WTC11 (cell line): ENCODE measurements around the gene KDSR.

Source experiments
- ATF6 ChIP-seq: sonication (generic); formaldehyde crosslinking; IDR thresholded peaks from 2 replicates; pipeline ENCODE4 v1.8.1; 2023; ENCODE audit warnings: mild to moderate bottlenecking, missing genetic modification reagents
- CTCF ChIP-seq: fragments of 200-600 bp; IDR thresholded peaks from 2 replicates; pipeline ENCODE4 v1.8.0; 2022; ENCODE audit warnings: antibody characterized with exemption
- ELF4 ChIP-seq: sonication (generic); formaldehyde crosslinking; IDR thresholded peaks from 2 replicates; pipeline ENCODE4 v1.8.1; 2022; ENCODE audit warnings: low read depth, mild to moderate bottlenecking, moderate library complexity, missing genetic modification reagents
- ETV6 ChIP-seq: sonication (generic); formaldehyde crosslinking; IDR thresholded peaks from 2 replicates; pipeline ENCODE4 v1.8.1; 2022; ENCODE audit warnings: mild to moderate bottlenecking, missing genetic modification reagents
- OVOL2 ChIP-seq: fragments of 250-450 bp; sonication (Bioruptor Pico); IDR thresholded peaks from 2 replicates; pipeline ENCODE4 v1.9.0; 2021; ENCODE audit warnings: mild to moderate bottlenecking, borderline replicate concordance
- TEAD1 ChIP-seq: sonication (generic); formaldehyde crosslinking; IDR thresholded peaks from 2 replicates; pipeline ENCODE4 v1.8.0; 2022; ENCODE audit warnings: mild to moderate bottlenecking, missing genetic modification reagents
- TEAD4 ChIP-seq: sonication (generic); formaldehyde crosslinking; IDR thresholded peaks from 2 replicates; pipeline ENCODE4 v1.8.0; 2022; ENCODE audit warnings: mild to moderate bottlenecking, missing genetic modification reagents
- USF1 ChIP-seq: sonication (generic); formaldehyde crosslinking; IDR thresholded peaks from 2 replicates; pipeline ENCODE4 v1.8.0; 2022; ENCODE audit warnings: mild to moderate bottlenecking, missing genetic modification reagents
- USF2 ChIP-seq: sonication (generic); formaldehyde crosslinking; IDR thresholded peaks from 2 replicates; pipeline ENCODE4 v1.8.1; 2023; ENCODE audit warnings: mild to moderate bottlenecking, missing genetic modification reagents, moderate library complexity
- ZNF219 ChIP-seq: sonication (generic); formaldehyde crosslinking; IDR thresholded peaks from 2 replicates; pipeline ENCODE4 v1.8.0; 2023; ENCODE audit warnings: missing genetic modification reagents, mild to moderate bottlenecking, borderline replicate concordance
- ZNF416 ChIP-seq: fragments of 250-450 bp; sonication (Bioruptor Pico); IDR thresholded peaks from 2 replicates; pipeline ENCODE4 v1.9.0; 2021; ENCODE audit warnings: mild to moderate bottlenecking, inconsistent platforms
- TF ChIP-seq, protein P1 (sequence below): sonication (generic); formaldehyde crosslinking; IDR thresholded peaks from 2 replicates; pipeline ENCODE4 v1.8.0; 2023; ENCODE audit warnings: mild to moderate bottlenecking, missing genetic modification reagents

- TF ChIP-seq TEAD1 (no peak), CTCF (no peak), USF1 (no peak), ETV6 (no peak), TEAD4 (CRISPR knock-in tag) (no peak), USF2 (CRISPR knock-in tag) (no peak), ZNF416 (CRISPR knock-in tag) (no peak), ELF4 (CRISPR knock-in tag) (no peak), OVOL2 (no peak), ZNF219 (CRISPR knock-in tag) (no peak), ATF6 (CRISPR knock-in tag) (no peak)
- TF ChIP-seq, protein P1, sequence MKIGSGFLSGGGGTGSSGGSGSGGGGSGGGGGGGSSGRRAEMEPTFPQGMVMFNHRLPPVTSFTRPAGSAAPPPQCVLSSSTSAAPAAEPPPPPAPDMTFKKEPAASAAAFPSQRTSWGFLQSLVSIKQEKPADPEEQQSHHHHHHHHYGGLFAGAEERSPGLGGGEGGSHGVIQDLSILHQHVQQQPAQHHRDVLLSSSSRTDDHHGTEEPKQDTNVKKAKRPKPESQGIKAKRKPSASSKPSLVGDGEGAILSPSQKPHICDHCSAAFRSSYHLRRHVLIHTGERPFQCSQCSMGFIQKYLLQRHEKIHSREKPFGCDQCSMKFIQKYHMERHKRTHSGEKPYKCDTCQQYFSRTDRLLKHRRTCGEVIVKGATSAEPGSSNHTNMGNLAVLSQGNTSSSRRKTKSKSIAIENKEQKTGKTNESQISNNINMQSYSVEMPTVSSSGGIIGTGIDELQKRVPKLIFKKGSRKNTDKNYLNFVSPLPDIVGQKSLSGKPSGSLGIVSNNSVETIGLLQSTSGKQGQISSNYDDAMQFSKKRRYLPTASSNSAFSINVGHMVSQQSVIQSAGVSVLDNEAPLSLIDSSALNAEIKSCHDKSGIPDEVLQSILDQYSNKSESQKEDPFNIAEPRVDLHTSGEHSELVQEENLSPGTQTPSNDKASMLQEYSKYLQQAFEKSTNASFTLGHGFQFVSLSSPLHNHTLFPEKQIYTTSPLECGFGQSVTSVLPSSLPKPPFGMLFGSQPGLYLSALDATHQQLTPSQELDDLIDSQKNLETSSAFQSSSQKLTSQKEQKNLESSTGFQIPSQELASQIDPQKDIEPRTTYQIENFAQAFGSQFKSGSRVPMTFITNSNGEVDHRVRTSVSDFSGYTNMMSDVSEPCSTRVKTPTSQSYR (CRISPR knock-in tag) = no peak
Observed at GRCh38 chr18:63319383-63320122, 47.5 kb downstream of the KDSR start, which contains the start of gene BCL2.
